K562 (cell line): Measurements from ENCODE around the gene CDC45. TPM values are rescaled to one million over a fixed set of nuclear protein-coding genes. Genes with fewer than 3 reads are reported as not detected.

Experiments used
- HDAC6 ChIP-seq: IDR thresholded peaks from 2 replicates; pipeline ENCODE4 v1.6.1; 2012; ENCODE audit warnings: low read depth, mild to moderate bottlenecking, control low read depth, inconsistent platforms, low read length, moderate library complexity
- HOMEZ ChIP-seq: fragments of 250-450 bp; sonication (Bioruptor Pico); IDR thresholded peaks from 2 replicates; pipeline ENCODE4 v1.4.0; 2020; ENCODE audit warnings: mild to moderate bottlenecking, moderate library complexity
- HSF4 ChIP-seq: fragments of 250-450 bp; sonication (Bioruptor Pico); IDR thresholded peaks from 2 replicates; pipeline ENCODE4 v2.1.2; 2022; ENCODE audit warnings: mild to moderate bottlenecking, moderate library complexity, borderline replicate concordance
- LEF1 ChIP-seq: fragments of 450-650 bp; IDR thresholded peaks from 2 replicates; pipeline ENCODE4 v1.6.1; 2016; ENCODE audit warnings: mild to moderate bottlenecking
- MXI1 ChIP-seq: IDR thresholded peaks from 2 replicates; pipeline ENCODE4 v1.6.1; 2011; ENCODE audit warnings: low read depth, mild to moderate bottlenecking, improper control_type of control experiment, low read length
- MYC ChIP-seq, 2 experiments: fragments of 250-450 bp in 1 of 2; sonication (Bioruptor Pico) in 1 of 2; IDR thresholded peaks; 2 replicates each; pipeline versions ENCODE4 v1.5.1 to v1.6.1; 2012 to 2021; ENCODE audit warnings: low read depth in 2 of 2, borderline replicate concordance in 1 of 2, improper control_type of control experiment in 1 of 2, low read length in 1 of 2, mild to moderate bottlenecking in 1 of 2, moderate library complexity in 1 of 2
- NBN ChIP-seq: fragments of 450-650 bp; IDR thresholded peaks from 2 replicates; pipeline ENCODE4 v1.6.1; 2016; ENCODE audit warnings: low read depth, mild to moderate bottlenecking
- RBM22 ChIP-seq: fragments of 200-400 bp; formaldehyde crosslinking; IDR thresholded peaks from 2 replicates; pipeline ENCODE4 v1.6.1; 2018; ENCODE audit warnings: low read length, low read depth; ENCODE audit not compliant: poor library complexity, severe bottlenecking
- TRIM25 ChIP-seq: fragments of 450-650 bp; IDR thresholded peaks from 2 replicates; pipeline ENCODE4 v1.7.0; 2016; ENCODE audit warnings: borderline replicate concordance
- ZNF592 ChIP-seq: fragments of 450-650 bp; IDR thresholded peaks from 2 replicates; pipeline ENCODE4 v1.6.1; 2017; ENCODE audit warnings: antibody characterized with exemption, mild to moderate bottlenecking
- ZNF639 ChIP-seq, 2 experiments: fragments of 200-800 bp in 1 of 2; sonication (Bioruptor generic) in 1 of 2; sonication (generic) in 1 of 2; formaldehyde crosslinking in 1 of 2; IDR thresholded peaks in 1 of 2; conservative IDR thresholded peaks in 1 of 2; 2 replicates each; pipeline versions ENCODE4 v1.5.0 to v1.6.1; 2016 to 2020; ENCODE audit warnings: missing compliant biosample characterization in 1 of 2, missing genetic modification characterization in 1 of 2, missing genetic modification reagents in 1 of 2
- ZNF696 ChIP-seq: fragments of 250-450 bp; sonication (Bioruptor Pico); conservative IDR thresholded peaks from 2 replicates; pipeline ENCODE4 v1.4.0; 2020; ENCODE audit warnings: mild to moderate bottlenecking, moderate library complexity
- polyA plus RNA-seq, 8 experiments: library from polyadenylated mRNA; depleted of rRNA in 4 of 8; stranded (reverse) in 5 of 8; unstranded in 3 of 8; fragments of >200 nt; fragmentation: Nextera tagmentation in 2 of 8; fragmentation: Illumina TruSeq in 1 of 8; extraction: Ambion mirVana in 2 of 8; extraction: Trizol in 1 of 8; gene quantifications; 2 replicates each; pipeline versions ENCODE4 v1.2.1 to v1.2.3, GENCODE V29; 2011 to 2014; ENCODE audit warnings: inconsistent platforms in 1 of 8, missing spikeins in 1 of 8
- total RNA-seq, 7 experiments: library from RNA; depleted of rRNA in 6 of 7; stranded (reverse); fragments of >200 nt in 6 of 7; fragmentation: Illumina TruSeq in 2 of 7; extraction: Trizol in 2 of 7; gene quantifications; 2 replicates each; pipeline versions ENCODE4 v1.2.1 to v1.2.3, GENCODE V29; 2011 to 2021; ENCODE audit warnings: low replicate concordance in 1 of 7
- TF ChIP-seq, protein P1 (sequence below): sonication (generic); formaldehyde crosslinking; IDR thresholded peaks from 2 replicates; pipeline ENCODE4 v1.8.0; 2022; ENCODE audit warnings: missing genetic modification reagents, mild to moderate bottlenecking, borderline replicate concordance

The CDC45 gene
- total and polyA plus RNA-seq, 9 of the 15 experiments (the other 6 are each of a cell fraction or from before 2014, with no cell fraction given) = 251 to 580 (median 410) TPM

DNA sequence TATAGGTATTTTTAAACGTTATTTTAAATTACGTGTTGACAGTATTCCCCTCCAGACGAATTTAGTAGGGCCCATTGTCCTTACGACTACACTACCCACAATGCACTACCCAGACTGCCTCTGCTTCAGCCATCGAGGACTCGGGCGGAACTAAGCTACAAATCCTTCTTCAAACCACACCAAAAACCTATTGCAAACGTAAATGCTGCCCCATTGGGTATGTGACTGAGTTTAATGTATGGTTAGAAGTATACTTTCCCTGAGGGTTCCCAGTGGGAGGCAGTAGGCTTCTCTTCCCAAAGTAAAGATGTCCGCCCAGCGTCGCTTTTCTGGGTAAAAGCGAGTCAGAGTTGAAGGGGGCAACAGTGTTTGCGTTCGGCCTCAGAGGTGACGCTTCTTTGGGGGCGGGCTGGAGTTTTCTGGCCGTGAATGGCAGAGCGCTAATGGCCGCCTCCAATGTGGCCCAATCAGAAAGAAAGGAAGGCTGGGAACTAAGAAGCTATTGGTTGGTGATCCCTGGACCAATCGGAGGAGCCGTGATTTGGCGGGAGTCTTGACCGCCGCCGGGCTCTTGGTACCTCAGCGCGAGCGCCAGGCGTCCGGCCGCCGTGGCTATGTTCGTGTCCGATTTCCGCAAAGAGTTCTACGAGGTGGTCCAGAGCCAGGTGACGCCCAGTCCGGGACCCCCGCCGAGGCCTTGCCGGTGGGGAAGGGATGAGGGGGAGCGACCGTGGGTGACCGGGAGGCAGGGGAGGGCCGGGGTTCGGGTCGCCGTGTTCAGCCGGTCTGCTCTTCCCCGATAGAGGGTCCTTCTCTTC lies at the start of gene CDC45 (continued):
- TF ChIP-seq ZNF639 (CRISPR knock-in tag; conservative IDR thresholded peaks at IDR 0.05 in 1 of 2, IDR thresholded peaks at IDR 0.05 in 1 of 2) = no peak
- TF ChIP-seq ZNF592 = no peak
- TF ChIP-seq, protein P1, sequence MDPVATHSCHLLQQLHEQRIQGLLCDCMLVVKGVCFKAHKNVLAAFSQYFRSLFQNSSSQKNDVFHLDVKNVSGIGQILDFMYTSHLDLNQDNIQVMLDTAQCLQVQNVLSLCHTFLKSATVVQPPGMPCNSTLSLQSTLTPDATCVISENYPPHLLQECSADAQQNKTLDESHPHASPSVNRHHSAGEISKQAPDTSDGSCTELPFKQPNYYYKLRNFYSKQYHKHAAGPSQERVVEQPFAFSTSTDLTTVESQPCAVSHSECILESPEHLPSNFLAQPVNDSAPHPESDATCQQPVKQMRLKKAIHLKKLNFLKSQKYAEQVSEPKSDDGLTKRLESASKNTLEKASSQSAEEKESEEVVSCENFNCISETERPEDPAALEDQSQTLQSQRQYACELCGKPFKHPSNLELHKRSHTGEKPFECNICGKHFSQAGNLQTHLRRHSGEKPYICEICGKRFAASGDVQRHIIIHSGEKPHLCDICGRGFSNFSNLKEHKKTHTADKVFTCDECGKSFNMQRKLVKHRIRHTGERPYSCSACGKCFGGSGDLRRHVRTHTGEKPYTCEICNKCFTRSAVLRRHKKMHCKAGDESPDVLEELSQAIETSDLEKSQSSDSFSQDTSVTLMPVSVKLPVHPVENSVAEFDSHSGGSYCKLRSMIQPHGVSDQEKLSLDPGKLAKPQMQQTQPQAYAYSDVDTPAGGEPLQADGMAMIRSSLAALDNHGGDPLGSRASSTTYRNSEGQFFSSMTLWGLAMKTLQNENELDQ = no peak
- TF ChIP-seq HOMEZ (CRISPR knock-in tag) = peak; percentile 92; the same call in 1 of the 2 replicates
- 0 out of 2 replicates have a peak, but pooled peaks have one; percentile 7 for TF ChIP-seq ZNF696 (CRISPR knock-in tag)
- TF ChIP-seq HDAC6 = no peak; the same call in 1 of the 2 replicates
- TF ChIP-seq MYC (IDR thresholded peaks at IDR 0.05; ENCODE audit: low read depth, low read length) = peak; percentile 76
- TF ChIP-seq MYC (CRISPR knock-in tag; IDR thresholded peaks at IDR 0.05; ENCODE audit: borderline replicate concordance, low read depth) = peak; percentile 98
- no peak for TF ChIP-seq TRIM25
- peak; percentile 88; the same call in 1 of the 2 replicates for TF ChIP-seq MXI1
- TF ChIP-seq NBN = no peak
- TF ChIP-seq RBM22 = peak; percentile 86
- no peak for TF ChIP-seq LEF1
- no peak for TF ChIP-seq HSF4
